Measurements from ENCODE around the gene ARHGEF37.
"Not testable (repeated sequence)": the region's sequence is repeated elsewhere in the genome, so short reads cannot be mapped to it uniquely, and the experiment has no call there.

ARHGEF37 gene

GRCh38 chr5:149552038-149552494 is 29.2 kb upstream of the ARHGEF37 start:
- H3K27me3 Mint-ChIP-seq, result no peaks in the 10 kb centered on the region
- no peak for DNase-seq
- H3K4me3 Mint-ChIP-seq, result peak overlapping the region; percentile 98 to 99
- peaks cover 27% of the 10 kb centered on the region for H3K4me1 Mint-ChIP-seq
- ATAC-seq, result no peak
- H3K9me3 Mint-ChIP-seq, result no peaks in the 10 kb centered on the region
- H3K27ac Mint-ChIP-seq, result peak overlapping the region; percentile 100

GRCh38 chr5:149552553-149553160 is 28.6 kb upstream of the ARHGEF37 start:
- Mint-ChIP-seq H3K27me3 (no peaks in the 10 kb centered on the region), H3K9me3 (no peaks in the 10 kb centered on the region), H3K27ac (no peak overlapping the region), H3K4me1 (peaks cover 21% of the 10 kb centered on the region), H3K4me3 (no peak overlapping the region)
- ATAC-seq (no peak), DNase-seq (no peak)

GRCh38 chr5:149559706-149560105 is 21.6 kb upstream of the ARHGEF37 start:
- no peak overlapping the region for H3K27ac Mint-ChIP-seq
- H3K4me1 Mint-ChIP-seq, result peaks cover 21% of the 10 kb centered on the region
- H3K27me3 Mint-ChIP-seq, result no peaks in the 10 kb centered on the region
- no peaks in the 10 kb centered on the region for H3K9me3 Mint-ChIP-seq
- no peak for ATAC-seq
- no peak for DNase-seq
- H3K4me3 Mint-ChIP-seq, result no peak overlapping the region

DNA sequence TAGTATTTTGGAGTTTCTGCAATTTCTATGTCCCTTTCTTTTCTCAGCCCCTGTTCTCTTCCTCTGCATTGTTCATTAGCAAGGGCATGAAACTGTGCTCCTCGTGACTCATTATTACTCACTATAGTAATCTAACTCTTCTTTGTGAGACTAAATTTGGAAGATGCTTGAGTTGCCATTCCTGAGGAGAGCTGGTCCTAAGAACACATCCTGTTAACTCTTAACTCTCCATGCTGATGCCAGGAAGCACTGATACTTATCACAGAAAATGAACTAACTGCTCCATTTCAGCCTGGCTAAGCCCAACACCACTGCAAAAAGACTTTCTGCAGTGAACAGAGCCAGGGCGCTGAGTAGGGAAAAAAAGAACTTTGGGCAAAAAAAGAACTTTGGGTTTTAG is 19.4 kb upstream of the ARHGEF37 start:
- H3K27me3 Mint-ChIP-seq, result no peaks in the 10 kb centered on the region
- peaks cover 21% of the 10 kb centered on the region for H3K4me1 Mint-ChIP-seq
- peak overlapping the region in 1 of 2 donors; percentile 0 for H3K27ac Mint-ChIP-seq
- peak overlapping the region; percentile 0 to 44 for H3K4me3 Mint-ChIP-seq
- ATAC-seq, result peak; percentile 83
- H3K9me3 Mint-ChIP-seq, result no peaks in the 10 kb centered on the region
- no peak for DNase-seq

- Mint-ChIP-seq H3K4me1 (peaks cover 21% of the 10 kb centered on the region), H3K27me3 (no peaks in the 10 kb centered on the region)
Measured at GRCh38 chr5:149563466-149563865, 17.8 kb upstream of the ARHGEF37 start.

GRCh38 chr5:149564542-149565140 is 16.7 kb upstream of the ARHGEF37 start:
- peak in 1 of 2 donors; percentile 28 for DNase-seq
- H3K9me3 Mint-ChIP-seq, H3K27me3 Mint-ChIP-seq, H3K4me3 Mint-ChIP-seq, H3K27ac Mint-ChIP-seq: not testable (repeated sequence)
- H3K4me1 Mint-ChIP-seq, result peaks cover 21% of the 10 kb centered on the region
- peak; percentile 93 for ATAC-seq

More at GRCh38 chr5:149563466-149563865, 17.8 kb upstream of the ARHGEF37 start:
- DNase-seq (no peak), ATAC-seq (no peak)
- H3K27ac Mint-ChIP-seq, result no peak overlapping the region
- H3K4me3 Mint-ChIP-seq, result no peak overlapping the region
- H3K9me3 Mint-ChIP-seq, result no peaks in the 10 kb centered on the region

- DNase-seq (no peak), ATAC-seq (no peak)
- Mint-ChIP-seq H3K9me3 (no peaks in the 10 kb centered on the region), H3K27ac (no peak overlapping the region), H3K4me3 (no peak overlapping the region), H3K4me1 (peaks cover 8% of the 10 kb centered on the region), H3K27me3 (no peaks in the 10 kb centered on the region)
Measured at GRCh38 chr5:149567226-149567625, 14.1 kb upstream of the ARHGEF37 start.

DNA sequence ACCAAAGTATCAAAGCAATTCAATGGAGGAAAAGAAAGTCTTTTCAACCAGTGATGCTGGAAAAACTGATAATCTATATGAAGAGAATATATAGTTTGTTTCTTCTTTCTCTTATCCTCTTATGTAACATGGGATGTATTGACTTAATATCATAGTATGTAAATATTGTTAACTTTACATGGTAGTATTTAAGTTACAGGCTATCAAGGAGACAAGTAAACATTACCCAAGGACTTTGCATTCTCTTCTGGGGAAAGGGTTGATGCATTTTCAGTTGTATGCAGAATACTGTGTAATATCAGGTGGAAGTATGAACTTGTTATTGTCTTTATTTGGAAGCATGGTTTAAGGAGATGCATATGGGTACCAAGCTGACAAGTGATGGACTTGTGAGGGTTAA is 9.1 kb upstream of the ARHGEF37 start:
- ATAC-seq, result no peak
- peaks cover 13% of the 10 kb centered on the region for H3K4me1 Mint-ChIP-seq
- no peak overlapping the region for H3K4me3 Mint-ChIP-seq
- no peak for DNase-seq
- no peaks in the 10 kb centered on the region for H3K27me3 Mint-ChIP-seq
- H3K27ac Mint-ChIP-seq, result no peak overlapping the region
- H3K9me3 Mint-ChIP-seq, result no peaks in the 10 kb centered on the region

GRCh38 chr5:149572576-149573231 is 8.6 kb upstream of the ARHGEF37 start:
- Mint-ChIP-seq H3K27ac (no peak overlapping the region), H3K4me3 (no peak overlapping the region), H3K4me1 (peaks cover 13% of the 10 kb centered on the region), H3K27me3 (no peaks in the 10 kb centered on the region), H3K9me3 (no peaks in the 10 kb centered on the region)
- ATAC-seq, result no peak
- no peak for DNase-seq

DNA sequence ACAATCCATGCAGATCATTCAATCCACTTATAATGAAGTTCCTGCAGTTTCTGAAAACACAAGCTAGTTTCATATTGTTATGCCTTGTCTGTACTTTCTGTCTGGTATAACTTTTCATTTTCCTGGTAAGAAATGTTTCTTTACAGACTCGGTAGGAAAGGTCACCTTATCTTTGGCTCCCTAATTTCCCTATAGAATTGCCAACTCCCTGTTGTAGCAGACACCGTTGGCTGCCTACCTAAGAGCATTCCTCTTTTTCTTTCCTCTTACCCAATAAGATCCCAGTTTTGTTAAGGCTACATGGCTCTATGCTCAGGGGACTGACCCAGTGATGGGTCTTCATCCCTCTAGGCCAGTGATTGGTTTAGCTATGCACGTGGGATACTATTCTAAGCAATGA is 6.2 kb upstream of the ARHGEF37 start:
- H3K27ac Mint-ChIP-seq, result no peak overlapping the region
- H3K27me3 Mint-ChIP-seq, result peaks cover 4% of the 10 kb centered on the region
- no peaks in the 10 kb centered on the region for H3K9me3 Mint-ChIP-seq

GRCh38 chr5:149576021-149576420 is 5.3 kb upstream of the ARHGEF37 start:
- Mint-ChIP-seq H3K4me3 (peak overlapping the region; percentile 14 to 49), H3K27me3 (peaks cover 9% of the 10 kb centered on the region), H3K9me3 (no peaks in the 10 kb centered on the region), H3K4me1 (peaks cover 23% of the 10 kb centered on the region), H3K27ac (peak overlapping the region; percentile 75 to 76)
- DNase-seq (peak; percentile 16 to 25), ATAC-seq (peak; percentile 91)

More for the DNA sequence above, 6.2 kb upstream of the ARHGEF37 start:
- no peak overlapping the region for H3K4me3 Mint-ChIP-seq
- DNase-seq (no peak), ATAC-seq (no peak)
- H3K4me1 Mint-ChIP-seq, result peaks cover 14% of the 10 kb centered on the region

- peaks cover 9% of the 10 kb centered on the region for H3K27me3 Mint-ChIP-seq
- DNase-seq (no peak), ATAC-seq (no peak)
- no peaks in the 10 kb centered on the region for H3K9me3 Mint-ChIP-seq
- peaks cover 30% of the 10 kb centered on the region for H3K4me1 Mint-ChIP-seq
- no peak overlapping the region for H3K4me3 Mint-ChIP-seq
- H3K27ac Mint-ChIP-seq, result no peak overlapping the region
Measured at GRCh38 chr5:149578896-149579295, 2.4 kb upstream of the ARHGEF37 start.

- ATAC-seq (peak; percentile 24), DNase-seq (no peak)
- no peaks in the 10 kb centered on the region for H3K9me3 Mint-ChIP-seq
- H3K4me1 Mint-ChIP-seq, result peaks cover 27% of the 10 kb centered on the region
- H3K27me3 Mint-ChIP-seq, result peaks cover 9% of the 10 kb centered on the region
- peak overlapping the region in 1 of 2 donors; percentile 33 for H3K27ac Mint-ChIP-seq
- H3K4me3 Mint-ChIP-seq, result peak overlapping the region; percentile 72 to 87
Measured at GRCh38 chr5:149580808-149581191, 498 bp upstream of the ARHGEF37 start.

GRCh38 chr5:149581931-149582768 is 852 bp downstream of the ARHGEF37 start:
- DNase-seq, result no peak
- H3K9me3 Mint-ChIP-seq, result no peaks in the 10 kb centered on the region
- H3K4me1 Mint-ChIP-seq, result peaks cover 24% of the 10 kb centered on the region
- peak overlapping the region in 1 of 2 donors; percentile 46 for H3K27ac Mint-ChIP-seq
- H3K4me3 Mint-ChIP-seq, result peak overlapping the region; percentile 75 to 87
- no peak for ATAC-seq
- peaks cover 9% of the 10 kb centered on the region for H3K27me3 Mint-ChIP-seq

- H3K4me3 Mint-ChIP-seq, result no peak overlapping the region
- H3K27ac Mint-ChIP-seq, result no peak overlapping the region
- no peaks in the 10 kb centered on the region for H3K9me3 Mint-ChIP-seq
- peaks cover 29% of the 10 kb centered on the region for H3K4me1 Mint-ChIP-seq
- H3K27me3 Mint-ChIP-seq, result peaks cover 9% of the 10 kb centered on the region
- DNase-seq, result no peak
- no peak for ATAC-seq
Measured at GRCh38 chr5:149583394-149583793, 2.1 kb downstream of the ARHGEF37 start.

Data from stimulated activated naive CD8-positive, alpha-beta T cell treated with anti-CD3 and anti-CD28 coated beads, Interleukin-15, amount 100 ng/mL, for 72 hours (primary cell).